Neural cell (in vitro differentiated cells): ENCODE data around the gene NBEA. TPM values are rescaled to one million over a fixed set of nuclear protein-coding genes. Genes with fewer than 3 reads are reported as not detected.

Experiments
- H2AFZ ChIP-seq: fragments of 200-600, 300-800 bp; sonication (generic), shearing (Covaris generic); 2 replicates; pipeline ENCODE4 v1.6.0; 2014; ENCODE audit warnings: low read depth, mild to moderate bottlenecking, antibody characterized with exemption, low read length, moderate library complexity
- H3F3A ChIP-seq: fragments of 200-600 bp; shearing (Covaris generic); 2 replicates; pipeline ENCODE4 v1.6.1; 2016; ENCODE audit warnings: mild to moderate bottlenecking, moderate library complexity, mixed read lengths, antibody characterized with exemption, low read length; ENCODE audit not compliant: insufficient read depth, poor library complexity, severe bottlenecking
- H3K27ac ChIP-seq: fragments of 200-600, 300-800 bp; sonication (generic), shearing (Covaris generic); 2 replicates; pipeline ENCODE4 v1.5.1; 2014; ENCODE audit warnings: mild to moderate bottlenecking, low read length, moderate library complexity
- H3K27me3 ChIP-seq: fragments of 300-800, 200-600 bp; sonication (generic), shearing (Covaris generic); 2 replicates; pipeline ENCODE4 v1.6.0; 2014; ENCODE audit warnings: mild to moderate bottlenecking, low read depth, low read length, moderate library complexity; ENCODE audit not compliant: insufficient read depth
- H3K36me3 ChIP-seq: fragments of 300-800, 200-600 bp; sonication (generic), shearing (Covaris generic); 2 replicates; pipeline ENCODE4 v1.5.1; 2014; ENCODE audit warnings: mild to moderate bottlenecking, antibody characterized with exemption, low read length, moderate library complexity; ENCODE audit not compliant: insufficient read depth
- H3K4me2 ChIP-seq: fragments of 300-800, 200-600 bp; sonication (generic), shearing (Covaris generic); 2 replicates; pipeline ENCODE4 v1.6.0; 2014; ENCODE audit warnings: mild to moderate bottlenecking, low read length
- H3K4me3 ChIP-seq: fragments of 300-800, 200-600 bp; sonication (generic), shearing (Covaris generic); 2 replicates; pipeline ENCODE4 v1.5.1; 2014; ENCODE audit warnings: mild to moderate bottlenecking, low read length, moderate library complexity
- H3K79me2 ChIP-seq: fragments of 200-600 bp; shearing (Covaris generic); replicated peaks from 2 replicates; pipeline ENCODE4 v1.6.0; 2014; ENCODE audit warnings: mild to moderate bottlenecking, low read length, moderate library complexity; ENCODE audit not compliant: insufficient read depth
- H3K9ac ChIP-seq: fragments of 300-800, 200-600 bp; sonication (generic), shearing (Covaris generic); 2 replicates; pipeline ENCODE4 v1.6.1; 2016; ENCODE audit warnings: mild to moderate bottlenecking, low read length, mixed read lengths
- H3K9me2 ChIP-seq: fragments of 200-600 bp; shearing (Covaris generic); 2 replicates; pipeline ENCODE4 v1.6.1; 2016; ENCODE audit warnings: mild to moderate bottlenecking, low read length, mixed read lengths; ENCODE audit not compliant: insufficient read depth
- H3K9me3 ChIP-seq: fragments of 200-600, 300-800 bp; sonication (generic), shearing (Covaris generic); 2 replicates; pipeline ENCODE4 v1.6.1; 2016; ENCODE audit warnings: mild to moderate bottlenecking, mixed run types, low read length, moderate library complexity, mixed read lengths
- H4K20me1 ChIP-seq: fragments of 200-600 bp; shearing (Covaris generic); 2 replicates; pipeline ENCODE4 v1.6.1; 2016; ENCODE audit warnings: mild to moderate bottlenecking, mixed run types; ENCODE audit not compliant: insufficient read depth
- EP300 ChIP-seq: fragments of 450-650 bp; conservative IDR thresholded peaks from 2 replicates; pipeline ENCODE4 v1.6.1; 2014; ENCODE audit warnings: antibody characterized with exemption, mild to moderate bottlenecking, moderate library complexity; ENCODE audit not compliant: poor library complexity, severe bottlenecking
- EZH2 ChIP-seq: fragments of 200-600, 300-800 bp; shearing (Covaris generic), sonication (generic); IDR thresholded peaks from 2 replicates; pipeline ENCODE4 v1.6.1; 2014; ENCODE audit warnings: antibody characterized with exemption, low read length, borderline replicate concordance, mild to moderate bottlenecking; ENCODE audit not compliant: insufficient read depth, poor library complexity, severe bottlenecking
- MXI1 ChIP-seq: fragments of 450-650 bp; conservative IDR thresholded peaks from 2 replicates; pipeline ENCODE4 v1.6.1; 2014; ENCODE audit warnings: antibody characterized with exemption, mild to moderate bottlenecking; ENCODE audit not compliant: poor library complexity, severe bottlenecking
- POLR2AphosphoS5 ChIP-seq: IDR thresholded peaks from 2 replicates; pipeline ENCODE4 v1.6.1; 2012
- RAD21 ChIP-seq: fragments of 450-650 bp; conservative IDR thresholded peaks from 2 replicates; pipeline ENCODE4 v1.6.1; 2014; ENCODE audit warnings: antibody characterized with exemption, mild to moderate bottlenecking, moderate library complexity
- SMC3 ChIP-seq: fragments of 450-650 bp; conservative IDR thresholded peaks from 2 replicates; pipeline ENCODE4 v1.6.1; 2014; ENCODE audit warnings: antibody characterized with exemption, mild to moderate bottlenecking, moderate library complexity; ENCODE audit not compliant: poor library complexity
- TAF1 ChIP-seq: IDR thresholded peaks from 2 replicates; pipeline ENCODE4 v1.6.1; 2012; ENCODE audit warnings: low read depth
- polyA plus RNA-seq: library from polyadenylated mRNA; depleted of rRNA; stranded (reverse); fragments of >200 nt; gene quantifications from 2 replicates; pipeline ENCODE4 v1.2.3, GENCODE V29; 2014
- TF ChIP-seq, protein P1 (sequence below): fragments of 450-650 bp; IDR thresholded peaks from 2 replicates; pipeline ENCODE4 v1.5.1; 2014; ENCODE audit warnings: antibody characterized with exemption, mild to moderate bottlenecking, moderate library complexity; ENCODE audit not compliant: poor library complexity, severe bottlenecking
- TF ChIP-seq, protein P2 (sequence below): IDR thresholded peaks from 2 replicates; pipeline ENCODE4 v1.6.1; 2012; ENCODE audit warnings: borderline replicate concordance

Gene NBEA
- polyA plus RNA-seq, 1 donor from 2014 or later = 55.8 TPM

DNA sequence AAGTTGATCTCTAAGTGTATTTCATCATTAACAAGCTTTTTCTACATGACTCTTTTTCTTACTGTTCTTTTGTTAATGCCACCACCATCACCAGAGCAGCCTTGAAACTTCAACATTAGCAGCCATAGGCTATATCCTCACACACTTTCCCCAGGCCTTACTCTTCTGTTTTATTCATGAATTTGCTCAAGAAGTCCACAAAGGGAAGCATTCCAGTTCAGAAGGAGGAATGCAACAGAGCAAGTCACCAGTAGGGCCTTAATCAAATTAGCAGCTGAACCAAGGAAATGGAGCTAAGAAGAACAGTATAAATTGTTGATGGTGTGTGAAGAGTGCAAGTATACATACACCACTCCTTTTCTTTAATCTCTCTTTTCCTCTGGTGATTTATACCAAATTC lies 223.1 kb downstream of the NBEA start:
- TF ChIP-seq TAF1 (no peak), EP300 (no peak), EZH2 (no peak), RAD21 (no peak), POLR2AphosphoS5 (no peak), SMC3 (no peak), MXI1 (no peak)
- TF ChIP-seq, protein P1, sequence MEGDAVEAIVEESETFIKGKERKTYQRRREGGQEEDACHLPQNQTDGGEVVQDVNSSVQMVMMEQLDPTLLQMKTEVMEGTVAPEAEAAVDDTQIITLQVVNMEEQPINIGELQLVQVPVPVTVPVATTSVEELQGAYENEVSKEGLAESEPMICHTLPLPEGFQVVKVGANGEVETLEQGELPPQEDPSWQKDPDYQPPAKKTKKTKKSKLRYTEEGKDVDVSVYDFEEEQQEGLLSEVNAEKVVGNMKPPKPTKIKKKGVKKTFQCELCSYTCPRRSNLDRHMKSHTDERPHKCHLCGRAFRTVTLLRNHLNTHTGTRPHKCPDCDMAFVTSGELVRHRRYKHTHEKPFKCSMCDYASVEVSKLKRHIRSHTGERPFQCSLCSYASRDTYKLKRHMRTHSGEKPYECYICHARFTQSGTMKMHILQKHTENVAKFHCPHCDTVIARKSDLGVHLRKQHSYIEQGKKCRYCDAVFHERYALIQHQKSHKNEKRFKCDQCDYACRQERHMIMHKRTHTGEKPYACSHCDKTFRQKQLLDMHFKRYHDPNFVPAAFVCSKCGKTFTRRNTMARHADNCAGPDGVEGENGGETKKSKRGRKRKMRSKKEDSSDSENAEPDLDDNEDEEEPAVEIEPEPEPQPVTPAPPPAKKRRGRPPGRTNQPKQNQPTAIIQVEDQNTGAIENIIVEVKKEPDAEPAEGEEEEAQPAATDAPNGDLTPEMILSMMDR = no peak
- TF ChIP-seq, protein P2, sequence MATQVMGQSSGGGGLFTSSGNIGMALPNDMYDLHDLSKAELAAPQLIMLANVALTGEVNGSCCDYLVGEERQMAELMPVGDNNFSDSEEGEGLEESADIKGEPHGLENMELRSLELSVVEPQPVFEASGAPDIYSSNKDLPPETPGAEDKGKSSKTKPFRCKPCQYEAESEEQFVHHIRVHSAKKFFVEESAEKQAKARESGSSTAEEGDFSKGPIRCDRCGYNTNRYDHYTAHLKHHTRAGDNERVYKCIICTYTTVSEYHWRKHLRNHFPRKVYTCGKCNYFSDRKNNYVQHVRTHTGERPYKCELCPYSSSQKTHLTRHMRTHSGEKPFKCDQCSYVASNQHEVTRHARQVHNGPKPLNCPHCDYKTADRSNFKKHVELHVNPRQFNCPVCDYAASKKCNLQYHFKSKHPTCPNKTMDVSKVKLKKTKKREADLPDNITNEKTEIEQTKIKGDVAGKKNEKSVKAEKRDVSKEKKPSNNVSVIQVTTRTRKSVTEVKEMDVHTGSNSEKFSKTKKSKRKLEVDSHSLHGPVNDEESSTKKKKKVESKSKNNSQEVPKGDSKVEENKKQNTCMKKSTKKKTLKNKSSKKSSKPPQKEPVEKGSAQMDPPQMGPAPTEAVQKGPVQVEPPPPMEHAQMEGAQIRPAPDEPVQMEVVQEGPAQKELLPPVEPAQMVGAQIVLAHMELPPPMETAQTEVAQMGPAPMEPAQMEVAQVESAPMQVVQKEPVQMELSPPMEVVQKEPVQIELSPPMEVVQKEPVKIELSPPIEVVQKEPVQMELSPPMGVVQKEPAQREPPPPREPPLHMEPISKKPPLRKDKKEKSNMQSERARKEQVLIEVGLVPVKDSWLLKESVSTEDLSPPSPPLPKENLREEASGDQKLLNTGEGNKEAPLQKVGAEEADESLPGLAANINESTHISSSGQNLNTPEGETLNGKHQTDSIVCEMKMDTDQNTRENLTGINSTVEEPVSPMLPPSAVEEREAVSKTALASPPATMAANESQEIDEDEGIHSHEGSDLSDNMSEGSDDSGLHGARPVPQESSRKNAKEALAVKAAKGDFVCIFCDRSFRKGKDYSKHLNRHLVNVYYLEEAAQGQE = no peak
- H3K79me2 ChIP-seq = no peaks in the 10 kb centered on the region
- H3K27ac ChIP-seq = no peak overlapping the region
- no peak overlapping the region for H3K9ac ChIP-seq
- H3K9me2 ChIP-seq = no peaks in the 10 kb centered on the region
- H3K36me3 ChIP-seq = no peaks in the 10 kb centered on the region
- H3K4me2 ChIP-seq = no peak overlapping the region
- H3K4me3 ChIP-seq = no peak overlapping the region
- H3K9me3 ChIP-seq = no peaks in the 10 kb centered on the region
- no peaks in the 10 kb centered on the region for H3F3A ChIP-seq
- no peaks in the 10 kb centered on the region for H3K27me3 ChIP-seq
- no peak overlapping the region for H2AFZ ChIP-seq
- H4K20me1 ChIP-seq = no peaks in the 10 kb centered on the region

DNA sequence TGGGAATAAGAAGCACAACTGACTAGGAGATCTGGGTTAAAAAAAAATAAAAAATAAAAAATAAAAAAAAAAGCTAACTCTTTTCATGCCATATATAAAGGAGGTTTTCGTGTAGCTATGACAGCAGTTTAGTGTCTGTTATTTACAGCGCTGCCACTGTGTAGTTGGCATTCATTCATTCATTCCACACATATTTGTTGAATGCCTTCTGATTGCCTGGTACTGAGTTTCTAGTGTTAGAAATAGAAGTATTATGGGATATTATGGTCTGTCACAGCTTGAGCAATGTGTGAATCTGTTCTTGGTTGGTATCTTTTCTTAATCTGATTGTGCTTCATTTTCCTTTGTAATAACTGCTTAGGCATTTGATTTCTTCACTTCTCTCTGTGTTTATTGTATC lies 237.4 kb downstream of the NBEA start:
- H3K27ac ChIP-seq = no peak overlapping the region
- H3K9me3 ChIP-seq = no peaks in the 10 kb centered on the region
- no peaks in the 10 kb centered on the region for H3K36me3 ChIP-seq
- no peaks in the 10 kb centered on the region for H3K27me3 ChIP-seq
- H3K9ac ChIP-seq = no peak overlapping the region
- H3K9me2 ChIP-seq = no peaks in the 10 kb centered on the region
- no peaks in the 10 kb centered on the region for H3K79me2 ChIP-seq
- H3F3A ChIP-seq = no peaks in the 10 kb centered on the region
- TF ChIP-seq, protein P1 = no peak
- TF ChIP-seq RAD21 (no peak), MXI1 (no peak), POLR2AphosphoS5 (no peak), TAF1 (no peak)
- TF ChIP-seq, protein P2 = no peak
- no peaks in the 10 kb centered on the region for H4K20me1 ChIP-seq
- H2AFZ ChIP-seq = no peak overlapping the region
- H3K4me2 ChIP-seq = no peak overlapping the region
- no peak overlapping the region for H3K4me3 ChIP-seq
